IMR-90 (cell line): ENCODE measurements around the gene USH2A.

ENCODE experiments used
- CTCF ChIP-seq: conservative IDR thresholded peaks from 2 replicates; pipeline ENCODE4 v1.5.1; 2012; ENCODE audit warnings: mild to moderate bottlenecking, low read depth, low read length, improper control_type of control experiment
- SMC3 ChIP-seq: fragments of 150-350 bp; IDR thresholded peaks from 2 replicates; pipeline ENCODE4 v1.6.1; 2016; ENCODE audit warnings: low read depth, mild to moderate bottlenecking, antibody characterized with exemption, low read length, moderate library complexity

DNA sequence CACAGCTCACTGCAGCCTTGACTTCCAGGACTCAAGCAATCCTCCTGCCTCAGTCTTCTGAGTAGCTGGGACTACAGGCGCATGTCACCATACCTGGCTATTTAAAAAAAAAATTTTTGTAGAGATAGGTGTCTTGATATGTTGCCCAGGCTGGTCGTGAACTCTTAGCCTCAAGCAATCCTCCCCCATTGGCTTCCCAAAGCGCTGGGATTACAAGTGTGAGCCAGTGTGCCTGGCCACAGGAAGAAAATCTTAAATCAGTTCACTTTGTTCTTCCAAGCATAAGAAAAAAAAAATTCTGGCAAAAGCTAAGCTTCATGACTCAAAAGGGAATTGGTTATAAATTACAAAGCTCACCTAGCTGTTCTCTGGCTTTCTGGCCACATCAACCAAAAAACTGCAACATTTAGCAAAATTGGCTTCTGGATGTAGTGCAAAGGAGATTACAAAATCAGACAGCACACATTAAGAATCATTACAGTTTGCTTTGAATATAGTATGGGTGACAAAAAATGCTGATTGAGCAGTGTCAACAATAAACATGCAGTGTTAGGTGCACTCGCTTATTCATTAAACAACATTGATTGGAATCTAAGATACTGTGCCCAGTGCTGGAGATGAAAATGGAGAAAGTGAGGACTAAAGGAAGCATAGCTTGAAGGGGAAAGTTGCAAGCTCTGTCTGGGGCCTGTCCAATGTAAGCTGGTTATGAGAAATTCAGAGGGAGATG lies 779.5 kb downstream of the USH2A start:
- TF ChIP-seq CTCF (no peak), SMC3 (no peak)
